ENCODE results near the gene SPG7.

Gene SPG7

DNA sequence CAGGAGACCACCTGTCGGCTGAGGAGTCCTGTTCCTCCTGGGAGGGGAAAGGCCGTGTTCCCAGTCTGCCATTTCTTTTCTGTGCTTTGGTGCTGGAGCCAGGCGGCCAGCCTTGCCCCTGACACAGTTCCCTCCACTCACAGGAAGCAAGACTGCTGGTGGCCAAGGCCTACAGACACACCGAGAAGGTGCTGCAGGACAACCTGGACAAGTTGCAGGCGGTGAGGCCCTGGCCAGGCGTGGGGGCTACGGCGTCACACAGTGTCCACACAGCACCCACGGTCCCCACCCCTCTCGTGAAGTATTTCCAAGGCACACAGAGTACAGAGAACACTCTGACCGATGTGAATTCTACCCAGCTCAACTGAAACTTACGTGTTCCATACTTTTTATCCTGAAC is 46.1 kb downstream of the SPG7 start:
- Histone ChIP-seq H3K9ac (ENCODE audit: low read length) (no peak overlapping the region), H3K9me3 (ENCODE audit: control insufficient read depth, low read length) (no peaks in the 10 kb centered on the region), H3K4me3 (ENCODE audit: low read length) (no peak overlapping the region), H3K27me3 (ENCODE audit: control insufficient read depth, insufficient read depth, low read length) (no peaks in the 10 kb centered on the region), H3K4me1 (ENCODE audit: control insufficient read depth, insufficient read depth, low read length) (peaks cover 6% of the 10 kb centered on the region), H3K36me3 (ENCODE audit: control insufficient read depth, insufficient read depth, low read length) (peaks cover 11% of the 10 kb centered on the region)

DNA sequence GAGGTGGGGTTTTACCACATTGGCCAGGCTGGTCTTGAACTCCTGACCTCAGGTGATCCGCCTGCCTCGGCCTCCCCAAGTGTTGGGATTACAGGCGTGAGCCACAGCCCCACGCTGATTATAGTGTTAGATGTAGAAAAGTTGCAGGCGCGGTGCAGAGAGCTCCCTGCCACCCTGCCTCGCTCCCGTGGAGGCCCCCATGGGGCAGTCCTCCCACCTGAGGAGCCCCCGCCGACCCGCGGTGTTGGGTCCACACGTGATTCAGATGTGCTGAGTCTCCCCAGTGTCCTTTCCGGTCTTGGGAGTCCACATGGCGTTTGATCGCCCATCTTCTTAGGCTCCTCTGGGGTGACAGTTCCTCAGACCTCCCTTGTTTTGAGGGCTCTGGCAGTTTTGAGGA is 47.1 kb downstream of the SPG7 start:
- no peaks in the 10 kb centered on the region for H3K27me3 ChIP-seq (ENCODE audit: control insufficient read depth, insufficient read depth, low read length)
- H3K36me3 ChIP-seq (ENCODE audit: control insufficient read depth, insufficient read depth, low read length): peaks cover 11% of the 10 kb centered on the region
- no peaks in the 10 kb centered on the region for H3K9me3 ChIP-seq (ENCODE audit: control insufficient read depth, low read length)
- no peak overlapping the region for H3K4me3 ChIP-seq (ENCODE audit: low read length)
- H3K4me1 ChIP-seq (ENCODE audit: control insufficient read depth, insufficient read depth, low read length): peaks cover 13% of the 10 kb centered on the region
- no peak overlapping the region for H3K9ac ChIP-seq (ENCODE audit: low read length)

DNA sequence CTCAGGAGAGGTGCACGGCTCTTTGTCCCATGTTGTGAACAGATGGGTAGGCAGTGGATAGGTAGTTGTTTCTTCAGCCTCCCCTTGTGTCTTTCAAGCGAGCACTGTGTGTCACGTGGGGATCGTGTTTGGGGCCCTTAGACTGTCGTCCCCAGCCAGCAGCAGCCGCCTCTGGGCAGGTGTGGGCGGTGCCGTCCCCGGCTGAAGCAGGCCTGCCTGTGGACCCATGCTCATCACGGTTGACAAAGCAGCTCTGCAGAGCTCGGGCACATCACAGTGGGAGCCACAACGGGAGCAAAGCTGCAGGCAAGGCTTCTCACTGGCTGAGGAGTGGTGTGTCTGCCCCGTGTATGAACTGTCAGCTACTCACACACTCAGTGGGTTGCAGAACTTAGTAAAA is 47.6 kb downstream of the SPG7 start:
- no peak overlapping the region for H3K9ac ChIP-seq (ENCODE audit: low read length)

DNA sequence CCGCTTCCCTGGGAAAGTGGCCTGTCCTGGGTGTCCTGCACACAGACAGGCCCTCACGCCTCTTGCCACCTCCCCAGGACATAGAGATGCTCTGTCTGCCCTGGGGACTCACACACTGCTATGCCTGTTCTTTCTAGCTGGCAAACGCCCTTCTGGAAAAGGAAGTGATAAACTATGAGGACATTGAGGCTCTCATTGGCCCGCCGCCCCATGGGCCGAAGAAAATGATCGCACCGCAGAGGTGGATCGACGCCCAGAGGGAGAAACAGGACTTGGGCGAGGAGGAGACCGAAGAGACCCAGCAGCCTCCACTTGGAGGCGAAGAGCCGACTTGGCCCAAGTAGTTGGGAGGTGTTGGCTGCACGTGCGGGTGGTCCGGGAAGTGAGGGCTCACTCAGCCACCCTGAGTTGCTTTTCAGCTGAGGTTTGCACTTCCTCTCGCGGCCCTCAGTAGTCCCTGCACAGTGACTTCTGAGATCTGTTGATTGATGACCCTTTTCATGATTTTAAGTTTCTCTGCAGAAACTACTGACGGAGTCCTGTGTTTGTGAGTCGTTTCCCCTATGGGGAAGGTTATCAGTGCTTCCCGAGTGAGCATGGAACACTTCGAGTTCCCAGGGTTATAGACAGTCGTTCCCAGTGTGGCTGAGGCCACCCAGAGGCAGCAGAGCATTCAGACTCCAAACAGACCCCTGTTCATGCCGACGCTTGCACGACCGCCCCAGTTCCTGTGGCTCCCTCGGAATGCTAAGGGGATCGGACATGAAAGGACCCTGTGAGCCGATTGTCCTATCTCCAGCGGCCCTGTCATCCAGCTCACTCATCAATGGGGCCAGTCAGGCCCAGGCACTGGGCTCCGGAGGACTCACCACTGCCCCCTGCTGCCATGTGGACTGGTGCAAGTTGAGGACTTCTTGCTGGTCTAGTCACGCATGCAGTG is 48.8 kb downstream of the SPG7 start:
- Histone ChIP-seq H3K9ac (ENCODE audit: low read length) (no peak overlapping the region), H3K36me3 (ENCODE audit: control insufficient read depth, insufficient read depth, low read length) (peaks cover 14% of the 10 kb centered on the region), H3K4me3 (ENCODE audit: low read length) (no peak overlapping the region)

More for the DNA sequence above, 47.6 kb downstream of the SPG7 start:
- no peak overlapping the region for H3K4me3 ChIP-seq (ENCODE audit: low read length)
- H3K9me3 ChIP-seq (ENCODE audit: control insufficient read depth, low read length): no peaks in the 10 kb centered on the region
- H3K4me1 ChIP-seq (ENCODE audit: control insufficient read depth, insufficient read depth, low read length): peaks cover 13% of the 10 kb centered on the region
- H3K27me3 ChIP-seq (ENCODE audit: control insufficient read depth, insufficient read depth, low read length): no peaks in the 10 kb centered on the region
- peaks cover 11% of the 10 kb centered on the region for H3K36me3 ChIP-seq (ENCODE audit: control insufficient read depth, insufficient read depth, low read length)

DNA sequence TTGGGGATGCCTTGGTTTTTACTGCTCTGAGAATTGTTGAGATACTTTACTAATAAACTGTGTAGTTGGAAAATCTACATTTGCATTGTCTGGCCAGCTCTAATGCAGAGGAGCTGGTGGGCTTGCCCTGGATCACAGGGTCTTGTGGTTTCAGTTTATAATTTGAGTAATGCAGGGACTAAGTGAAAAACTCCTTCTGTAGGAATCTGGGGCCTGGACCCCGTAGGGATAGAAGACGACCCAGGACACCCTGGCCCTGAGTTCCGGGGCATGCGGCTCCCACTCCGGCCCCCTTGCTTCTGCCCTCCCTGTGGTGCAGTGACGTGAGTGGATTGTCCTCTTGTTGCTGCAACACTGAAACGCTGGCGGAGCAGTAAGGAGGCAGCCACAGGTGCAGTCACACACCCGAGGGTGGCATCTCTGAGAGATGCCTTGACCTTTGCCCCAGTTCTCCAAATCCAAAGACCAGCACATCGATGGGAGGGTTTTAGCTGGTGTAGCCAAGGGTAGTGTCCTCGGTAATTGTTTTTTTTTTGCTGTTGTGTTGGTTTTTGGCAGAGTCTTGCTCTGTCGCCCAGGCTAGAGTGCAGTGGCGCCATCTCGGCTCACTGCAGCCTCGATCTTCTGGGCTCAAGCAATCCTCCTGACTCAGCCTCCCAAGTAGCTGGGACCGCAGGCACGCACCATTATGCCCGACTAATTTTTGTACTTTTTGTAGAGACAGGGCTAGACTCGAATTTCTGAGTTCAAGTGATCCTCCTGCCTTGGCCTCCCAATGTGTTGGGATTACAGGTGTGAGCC is 49.7 kb downstream of the SPG7 start:
- no peaks in the 10 kb centered on the region for H3K9me3 ChIP-seq (ENCODE audit: control insufficient read depth, low read length)
- H3K4me3 ChIP-seq (ENCODE audit: low read length): no peak overlapping the region
- peaks cover 30% of the 10 kb centered on the region for H3K4me1 ChIP-seq (ENCODE audit: control insufficient read depth, insufficient read depth, low read length)
- H3K27me3 ChIP-seq (ENCODE audit: control insufficient read depth, insufficient read depth, low read length): no peaks in the 10 kb centered on the region
- H3K9ac ChIP-seq (ENCODE audit: low read length): no peak overlapping the region
- H3K36me3 ChIP-seq (ENCODE audit: control insufficient read depth, insufficient read depth, low read length): peaks cover 11% of the 10 kb centered on the region

More for the DNA sequence above, 48.8 kb downstream of the SPG7 start:
- Histone ChIP-seq H3K9me3 (ENCODE audit: control insufficient read depth, low read length) (no peaks in the 10 kb centered on the region), H3K27me3 (ENCODE audit: control insufficient read depth, insufficient read depth, low read length) (no peaks in the 10 kb centered on the region), H3K4me1 (ENCODE audit: control insufficient read depth, insufficient read depth, low read length) (peaks cover 21% of the 10 kb centered on the region)

DNA sequence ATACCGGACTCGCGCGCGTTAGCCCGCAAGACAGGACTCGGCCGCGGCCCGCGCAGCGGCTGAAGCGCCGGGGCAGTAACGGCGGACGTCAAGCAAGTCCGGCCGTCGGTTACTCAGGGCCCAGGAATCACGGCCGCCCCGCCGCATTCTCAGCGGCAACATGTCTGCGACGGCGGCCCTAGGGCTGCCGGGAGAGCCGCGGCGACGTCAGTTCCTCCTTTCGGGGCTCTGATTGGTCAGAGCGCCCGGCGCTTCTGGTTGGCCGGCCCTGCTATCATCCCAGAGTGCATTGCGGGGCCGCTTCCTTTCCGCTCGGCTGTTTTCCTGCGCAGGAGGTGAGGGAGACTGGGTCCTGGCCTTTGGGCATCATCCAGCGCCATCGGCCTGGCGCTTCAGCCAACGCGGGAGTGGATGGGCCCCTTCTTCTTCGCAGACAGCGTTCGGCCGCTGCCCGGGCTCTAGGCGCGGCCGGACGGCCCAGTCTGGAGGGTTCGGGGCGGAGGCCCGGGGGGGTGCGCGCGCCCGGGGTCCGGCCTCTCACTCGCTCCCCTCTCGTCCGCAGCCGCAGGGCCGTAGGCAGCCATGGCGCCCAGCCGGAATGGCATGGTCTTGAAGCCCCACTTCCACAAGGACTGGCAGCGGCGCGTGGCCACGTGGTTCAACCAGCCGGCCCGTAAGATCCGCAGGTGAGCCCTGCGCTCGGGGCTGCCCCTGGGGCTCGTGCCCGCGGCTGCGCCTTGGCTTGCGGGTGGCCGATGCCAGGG is 52.4 kb downstream of the SPG7 start, which contains the start of gene RPL13:
RPL13 (plus strand) TSS at position 305 of the 764 bp plus-strand sequence; CDS start at position 583, 278 bp downstream.
- H3K4me1 ChIP-seq (ENCODE audit: control insufficient read depth, insufficient read depth, low read length): peaks cover 49% of the 10 kb centered on the region
- H3K36me3 ChIP-seq (ENCODE audit: control insufficient read depth, insufficient read depth, low read length): peaks cover 25% of the 10 kb centered on the region
- peak within 1 kb of the TSS; percentile 65 for H3K4me3 ChIP-seq (ENCODE audit: low read length)
- no peaks in the 10 kb centered on the region for H3K27me3 ChIP-seq (ENCODE audit: control insufficient read depth, insufficient read depth, low read length)
- no peaks in the 10 kb centered on the region for H3K9me3 ChIP-seq (ENCODE audit: control insufficient read depth, low read length)
- H3K9ac ChIP-seq (ENCODE audit: low read length): peak within 1 kb of the TSS; percentile 84

DNA sequence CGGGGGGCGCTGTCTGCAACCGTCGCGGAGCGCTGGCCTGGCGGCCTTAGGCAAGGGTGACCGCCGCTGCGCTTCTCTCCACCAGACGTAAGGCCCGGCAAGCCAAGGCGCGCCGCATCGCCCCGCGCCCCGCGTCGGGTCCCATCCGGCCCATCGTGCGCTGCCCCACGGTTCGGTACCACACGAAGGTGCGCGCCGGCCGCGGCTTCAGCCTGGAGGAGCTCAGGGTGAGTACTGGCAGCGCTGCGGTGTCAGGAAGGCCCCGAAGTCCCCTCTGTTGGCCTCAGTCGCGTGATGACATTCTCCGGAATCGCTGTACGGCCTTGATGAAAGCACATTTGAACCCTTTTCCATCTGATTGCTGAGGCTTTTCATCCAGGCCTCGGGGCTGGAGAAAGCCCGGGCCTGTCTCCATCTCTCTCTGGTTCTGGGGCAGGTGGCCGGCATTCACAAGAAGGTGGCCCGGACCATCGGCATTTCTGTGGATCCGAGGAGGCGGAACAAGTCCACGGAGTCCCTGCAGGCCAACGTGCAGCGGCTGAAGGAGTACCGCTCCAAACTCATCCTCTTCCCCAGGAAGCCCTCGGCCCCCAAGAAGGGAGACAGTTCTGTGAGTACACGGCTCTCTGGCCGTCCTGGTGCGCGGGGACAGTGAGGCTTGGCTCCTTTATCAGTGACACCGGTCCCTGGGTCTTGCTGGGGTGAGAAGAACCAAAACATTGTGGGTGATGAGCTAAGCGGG is 53.1 kb downstream of the SPG7 start:
- no peaks in the 10 kb centered on the region for H3K27me3 ChIP-seq (ENCODE audit: control insufficient read depth, insufficient read depth, low read length)
- H3K4me3 ChIP-seq (ENCODE audit: low read length): peak overlapping the region; percentile 65
- H3K9ac ChIP-seq (ENCODE audit: low read length): peak overlapping the region; percentile 84
- H3K9me3 ChIP-seq (ENCODE audit: control insufficient read depth, low read length): no peaks in the 10 kb centered on the region
- H3K36me3 ChIP-seq (ENCODE audit: control insufficient read depth, insufficient read depth, low read length): peaks cover 18% of the 10 kb centered on the region
- peaks cover 56% of the 10 kb centered on the region for H3K4me1 ChIP-seq (ENCODE audit: control insufficient read depth, insufficient read depth, low read length)

DNA sequence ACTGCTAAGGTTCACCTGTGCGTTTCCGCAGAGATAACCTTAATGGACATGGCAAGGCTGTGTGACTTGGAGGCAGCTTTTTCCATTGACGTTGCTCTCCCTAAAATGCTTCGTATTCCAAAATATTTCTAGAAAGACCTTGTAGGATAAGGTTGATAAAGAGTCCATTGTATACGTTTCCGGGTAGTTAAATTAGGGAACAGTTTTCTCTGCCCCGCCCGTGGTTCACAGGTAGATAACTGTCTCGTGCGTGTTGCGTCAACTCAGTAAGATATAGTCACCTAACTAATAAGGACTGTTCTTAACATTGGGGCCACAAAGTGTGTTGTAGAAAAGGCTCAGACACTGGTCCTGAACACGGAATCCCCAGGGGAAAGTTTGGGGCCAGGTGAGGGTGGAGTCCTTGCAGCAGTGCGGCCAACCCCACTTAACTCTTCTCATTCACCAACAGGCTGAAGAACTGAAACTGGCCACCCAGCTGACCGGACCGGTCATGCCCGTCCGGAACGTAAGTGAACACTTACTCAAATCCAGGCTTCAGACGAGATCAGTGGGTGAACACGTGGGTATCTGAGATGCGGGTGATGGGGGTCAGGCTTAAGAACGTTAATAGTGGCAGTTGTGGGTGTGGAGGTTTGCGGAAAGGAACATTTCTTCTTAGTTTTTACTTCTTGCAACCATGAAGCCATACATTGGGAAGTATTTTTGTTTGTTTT is 53.8 kb downstream of the SPG7 start:
- H3K4me3 ChIP-seq (ENCODE audit: low read length): peak overlapping the region; percentile 65
- no peaks in the 10 kb centered on the region for H3K9me3 ChIP-seq (ENCODE audit: control insufficient read depth, low read length)
- no peaks in the 10 kb centered on the region for H3K27me3 ChIP-seq (ENCODE audit: control insufficient read depth, insufficient read depth, low read length)
- peaks cover 18% of the 10 kb centered on the region for H3K36me3 ChIP-seq (ENCODE audit: control insufficient read depth, insufficient read depth, low read length)
- peaks cover 56% of the 10 kb centered on the region for H3K4me1 ChIP-seq (ENCODE audit: control insufficient read depth, insufficient read depth, low read length)
- H3K9ac ChIP-seq (ENCODE audit: low read length): peak overlapping the region; percentile 84

DNA sequence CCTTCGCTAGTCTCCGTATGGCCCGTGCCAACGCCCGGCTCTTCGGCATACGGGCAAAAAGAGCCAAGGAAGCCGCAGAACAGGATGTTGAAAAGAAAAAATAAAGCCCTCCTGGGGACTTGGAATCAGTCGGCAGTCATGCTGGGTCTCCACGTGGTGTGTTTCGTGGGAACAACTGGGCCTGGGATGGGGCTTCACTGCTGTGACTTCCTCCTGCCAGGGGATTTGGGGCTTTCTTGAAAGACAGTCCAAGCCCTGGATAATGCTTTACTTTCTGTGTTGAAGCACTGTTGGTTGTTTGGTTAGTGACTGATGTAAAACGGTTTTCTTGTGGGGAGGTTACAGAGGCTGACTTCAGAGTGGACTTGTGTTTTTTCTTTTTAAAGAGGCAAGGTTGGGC is 54.7 kb downstream of the SPG7 start:
- Histone ChIP-seq H3K4me1 (ENCODE audit: control insufficient read depth, insufficient read depth, low read length) (peaks cover 56% of the 10 kb centered on the region), H3K27me3 (ENCODE audit: control insufficient read depth, insufficient read depth, low read length) (peaks cover 1% of the 10 kb centered on the region), H3K9me3 (ENCODE audit: control insufficient read depth, low read length) (no peaks in the 10 kb centered on the region), H3K36me3 (ENCODE audit: control insufficient read depth, insufficient read depth, low read length) (peaks cover 18% of the 10 kb centered on the region), H3K4me3 (ENCODE audit: low read length) (no peak overlapping the region), H3K9ac (ENCODE audit: low read length) (no peak overlapping the region)

DNA sequence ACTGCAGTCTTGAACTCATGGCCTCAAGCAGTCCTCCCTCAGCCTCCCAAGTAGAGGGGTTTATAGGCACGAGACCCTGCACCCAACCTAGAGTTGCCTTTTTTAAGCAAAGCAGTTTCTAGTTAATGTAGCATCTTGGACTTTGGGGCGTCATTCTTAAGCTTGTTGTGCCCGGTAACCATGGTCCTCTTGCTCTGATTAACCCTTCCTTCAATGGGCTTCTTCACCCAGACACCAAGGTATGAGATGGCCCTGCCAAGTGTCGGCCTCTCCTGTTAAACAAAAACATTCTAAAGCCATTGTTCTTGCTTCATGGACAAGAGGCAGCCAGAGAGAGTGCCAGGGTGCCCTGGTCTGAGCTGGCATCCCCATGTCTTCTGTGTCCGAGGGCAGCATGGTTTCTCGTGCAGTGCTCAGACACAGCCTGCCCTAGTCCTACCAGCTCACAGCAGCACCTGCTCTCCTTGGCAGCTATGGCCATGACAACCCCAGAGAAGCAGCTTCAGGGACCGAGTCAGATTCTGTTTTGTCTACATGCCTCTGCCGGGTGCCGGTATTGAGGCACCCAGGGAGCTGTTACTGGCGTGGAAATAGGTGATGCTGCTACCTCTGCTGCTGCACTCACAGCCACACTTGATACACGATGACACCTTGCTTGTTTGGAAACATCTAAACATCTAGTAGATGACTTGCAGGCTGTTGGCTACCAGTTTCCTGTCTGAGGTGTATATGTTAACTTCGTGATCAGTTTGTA is 55.6 kb downstream of the SPG7 start:
- Histone ChIP-seq H3K4me3 (ENCODE audit: low read length) (no peak overlapping the region), H3K9ac (ENCODE audit: low read length) (no peak overlapping the region), H3K4me1 (ENCODE audit: control insufficient read depth, insufficient read depth, low read length) (peaks cover 55% of the 10 kb centered on the region)

More for the DNA sequence above, 55.6 kb downstream of the SPG7 start:
- Histone ChIP-seq H3K9me3 (ENCODE audit: control insufficient read depth, low read length) (no peaks in the 10 kb centered on the region), H3K27me3 (ENCODE audit: control insufficient read depth, insufficient read depth, low read length) (peaks cover 4% of the 10 kb centered on the region), H3K36me3 (ENCODE audit: control insufficient read depth, insufficient read depth, low read length) (peaks cover 18% of the 10 kb centered on the region)

Data from mucosa of stomach (tissue), 1 donor.